ENCODE data around the gene APBB2. TPM values are rescaled to one million over a fixed set of nuclear protein-coding genes. Genes with fewer than 3 reads are reported as not detected.

APBB2 gene
- total and polyA plus RNA-seq, 12 donors: 5.2 to 35.4 (median 26.3) TPM

DNA sequence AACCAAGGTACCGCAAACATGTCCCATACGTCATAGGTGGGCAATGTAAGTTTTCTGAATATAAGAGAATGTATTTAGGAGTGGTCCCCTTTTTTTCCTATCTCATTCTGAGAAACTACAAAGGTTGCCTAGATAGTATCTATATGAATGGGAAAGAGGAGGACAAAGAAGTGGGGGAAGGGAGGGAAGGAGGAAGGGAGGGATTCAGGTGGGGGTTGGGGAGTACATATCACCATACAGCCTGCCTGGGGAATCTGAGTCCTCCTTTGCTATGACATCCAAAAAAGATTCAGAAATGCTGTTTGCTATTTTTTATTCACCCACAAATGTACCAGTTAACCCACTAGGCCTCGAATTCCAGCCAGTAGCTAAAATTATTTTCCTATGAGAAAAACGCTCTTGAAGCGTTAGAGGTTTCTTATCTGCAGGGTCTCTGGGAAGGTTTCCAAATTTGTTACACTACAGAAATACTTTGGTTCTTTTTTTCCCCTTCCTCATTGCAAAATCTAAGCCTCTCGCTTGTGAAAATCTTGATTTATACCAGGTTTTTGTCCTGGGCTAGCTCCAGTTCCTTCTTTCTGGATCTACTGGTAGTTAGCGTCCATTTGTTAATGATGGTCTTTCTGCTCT is 251.7 kb downstream of the APBB2 start:
- 67 to 79% methylated on average over 7 of the region's 7 CpGs for WGBS, 2 donors
- Histone ChIP-seq H3K4me3 (no peak overlapping the region), H3K27ac (peak overlapping the region in 8 of 10 donors; percentile 4 to 57 (median 30)), H3K36me3 (peaks cover 0 to 5% (median 0%) of the 10 kb centered on the region in 9 donors), H3K27me3 (no peaks in the 10 kb centered on the region), H3K4me1 (peaks cover 0 to 34% (median 12%) of the 10 kb centered on the region in 9 donors), H3K9me3 (peaks cover 0 to 5% (median 0%) of the 10 kb centered on the region in 11 donors)
- no peak for DNase-seq
- intact Hi-C loops (cut with DNase I): no loop called here
- TF ChIP-seq, protein P1, sequence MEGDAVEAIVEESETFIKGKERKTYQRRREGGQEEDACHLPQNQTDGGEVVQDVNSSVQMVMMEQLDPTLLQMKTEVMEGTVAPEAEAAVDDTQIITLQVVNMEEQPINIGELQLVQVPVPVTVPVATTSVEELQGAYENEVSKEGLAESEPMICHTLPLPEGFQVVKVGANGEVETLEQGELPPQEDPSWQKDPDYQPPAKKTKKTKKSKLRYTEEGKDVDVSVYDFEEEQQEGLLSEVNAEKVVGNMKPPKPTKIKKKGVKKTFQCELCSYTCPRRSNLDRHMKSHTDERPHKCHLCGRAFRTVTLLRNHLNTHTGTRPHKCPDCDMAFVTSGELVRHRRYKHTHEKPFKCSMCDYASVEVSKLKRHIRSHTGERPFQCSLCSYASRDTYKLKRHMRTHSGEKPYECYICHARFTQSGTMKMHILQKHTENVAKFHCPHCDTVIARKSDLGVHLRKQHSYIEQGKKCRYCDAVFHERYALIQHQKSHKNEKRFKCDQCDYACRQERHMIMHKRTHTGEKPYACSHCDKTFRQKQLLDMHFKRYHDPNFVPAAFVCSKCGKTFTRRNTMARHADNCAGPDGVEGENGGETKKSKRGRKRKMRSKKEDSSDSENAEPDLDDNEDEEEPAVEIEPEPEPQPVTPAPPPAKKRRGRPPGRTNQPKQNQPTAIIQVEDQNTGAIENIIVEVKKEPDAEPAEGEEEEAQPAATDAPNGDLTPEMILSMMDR (IDR thresholded peaks at IDR 0.05): no peak
- peak in 2 of 8 donors; percentile 29 to 39 for ATAC-seq

- Histone ChIP-seq H3K36me3 (no peaks in the 10 kb centered on the region), H3K4me3 (no peak overlapping the region), H3K4me1 (peaks cover 0 to 49% (median 23%) of the 10 kb centered on the region in 9 donors), H3K9me3 (peaks cover 0 to 5% (median 0%) of the 10 kb centered on the region in 11 donors), H3K27ac (no peak overlapping the region), H3K27me3 (no peaks in the 10 kb centered on the region)
- TF ChIP-seq, protein P1 (IDR thresholded peaks at IDR 0.05): no peak
- no peak for ATAC-seq
- intact Hi-C loops (cut with DNase I): no loop called here
- 92 to 100% methylated on average over 1 of the region's 1 CpG for WGBS, 2 donors
- DNase-seq: no peak
These were observed 253.4 kb downstream of the APBB2 start for GRCh38 chr4:40960941-40961340.

DNA sequence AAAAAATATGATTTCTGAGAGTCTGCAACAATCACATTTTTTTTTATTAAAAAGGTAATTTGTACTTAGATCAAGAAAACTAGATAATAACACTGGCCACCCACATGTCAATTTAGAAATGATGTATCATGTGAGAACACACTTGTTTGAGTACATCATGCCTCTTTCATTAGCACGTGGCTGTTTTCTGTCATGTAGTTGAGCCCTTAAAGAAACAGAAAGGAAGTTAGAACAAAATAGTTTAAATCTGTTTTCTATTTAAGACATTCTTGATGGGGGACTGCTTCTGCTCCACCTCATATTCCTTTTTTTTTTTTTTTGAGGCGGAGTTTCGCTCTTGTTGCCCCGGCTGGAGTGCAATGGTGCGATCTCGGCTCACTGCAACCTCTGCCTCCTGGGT is 257.1 kb downstream of the APBB2 start:
- H3K27ac ChIP-seq: no peak overlapping the region
- H3K27me3 ChIP-seq: no peaks in the 10 kb centered on the region
- intact Hi-C loops (cut with DNase I): no loop called here

DNA sequence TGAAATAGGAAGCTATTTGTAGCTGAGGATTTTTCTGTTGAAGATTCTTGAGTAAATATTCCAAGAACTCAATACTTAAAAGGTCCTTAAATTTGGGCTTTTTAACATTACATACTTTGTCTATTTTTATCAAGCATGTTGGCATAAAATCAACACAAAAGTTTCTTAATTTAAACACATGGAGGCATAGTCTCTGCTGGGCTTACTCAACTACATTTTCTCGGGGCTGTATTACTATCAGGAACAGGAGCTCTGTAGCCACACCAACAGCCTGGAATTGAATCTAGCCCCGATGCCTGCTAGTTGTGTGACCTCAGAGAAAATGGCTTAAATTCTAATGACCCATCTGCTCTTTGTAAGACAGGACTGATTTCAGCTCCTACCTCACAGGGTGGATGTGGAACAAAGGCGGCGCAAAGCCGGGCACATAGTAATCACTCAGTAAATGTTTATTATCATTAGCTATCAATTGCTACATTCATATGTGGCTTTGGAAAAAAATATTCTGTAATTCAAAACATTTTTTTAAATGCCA is 257.6 kb downstream of the APBB2 start:
- Histone ChIP-seq H3K36me3 (no peaks in the 10 kb centered on the region), H3K4me3 (no peak overlapping the region), H3K27ac (peak overlapping the region in 6 of 10 donors; percentile 1 to 90 (median 29)), H3K9me3 (peaks cover 0 to 5% (median 0%) of the 10 kb centered on the region in 11 donors), H3K4me1 (peaks cover 14 to 67% (median 33%) of the 10 kb centered on the region in 9 donors), H3K27me3 (no peaks in the 10 kb centered on the region)
- TF ChIP-seq, protein P1 (IDR thresholded peaks at IDR 0.05): no peak
- DNase-seq (no peak), ATAC-seq (no peak)
- WGBS, 2 donors: 81 to 88% methylated on average over 5 of the region's 5 CpGs
- intact Hi-C loops (cut with DNase I): no loop called here

More for the DNA sequence above, 257.1 kb downstream of the APBB2 start:
- H3K36me3 ChIP-seq: no peaks in the 10 kb centered on the region
- TF ChIP-seq, protein P1 (IDR thresholded peaks at IDR 0.05): no peak
- H3K9me3 ChIP-seq: peaks cover 0 to 5% (median 0%) of the 10 kb centered on the region in 11 donors
- no peak overlapping the region for H3K4me3 ChIP-seq
- peaks cover 14 to 67% (median 37%) of the 10 kb centered on the region in 9 donors for H3K4me1 ChIP-seq
- 90 to 94% methylated on average over 6 of the region's 6 CpGs for WGBS, 2 donors
- no peak for ATAC-seq
- DNase-seq: no peak

Data from heart right ventricle (tissue), 16 donors.